IMR-90 (cell line): ENCODE results near the gene ZNF74. TPM values are rescaled to one million over a fixed set of nuclear protein-coding genes. Genes with fewer than 3 reads are reported as not detected.
A peak's percentile ranks its signal among the peaks of the same experiment; 100 is the strongest.

Source experiments
- ATAC-seq: fragments of 200-7000 bp; cut with Tn5 transposase; 2 replicates; pipeline ENCODE4 v1.9.1; 2020; ENCODE audit warnings: low read depth, mild to moderate bottlenecking, moderate library complexity
- BruUV-seq: library from RNA; stranded (reverse); fragments of 400-500 nt; replicated peaks from 2 replicates; lab custom pipeline; 2021; lab: Mats Ljungman, UMichigan
- CTCF ChIA-PET: fragments of 300-600 bp; formaldehyde crosslinking; extraction: SDS; loops from one replicate; lab custom pipeline; 2021; ENCODE audit warnings: antibody characterized with exemption; lab: Yijun Ruan, JAX
- POLR2A ChIA-PET: fragments of 300-600 bp; sonication (Branson Sonifier 250); formaldehyde crosslinking; loops from one replicate; lab custom pipeline; 2022; ENCODE audit warnings: antibody characterized with exemption; ENCODE audit not compliant: unreplicated experiment; lab: Charles Lee
- DNase-seq: peaks from one replicate; pipeline ENCODE4 v3.0.0; 2013
- H2AFZ ChIP-seq: replicated peaks from 2 replicates; pipeline ENCODE3; 2013; ENCODE audit warnings: low read length, mild to moderate bottlenecking; ENCODE audit not compliant: poor library complexity
- H2AK5ac ChIP-seq: 2 replicates; pipeline ENCODE4 v1.6.1; 2013; ENCODE audit warnings: low read depth, low read length, inconsistent platforms
- H2AK9ac ChIP-seq: replicated peaks from 2 replicates; pipeline ENCODE3; 2013; ENCODE audit warnings: mild to moderate bottlenecking, low read depth, low read length, moderate library complexity; ENCODE audit not compliant: poor library complexity
- H2BK120ac ChIP-seq: 2 replicates; pipeline ENCODE4 v1.6.1; 2013; ENCODE audit warnings: low read depth, low read length, inconsistent platforms
- H2BK15ac ChIP-seq: 3 replicates; pipeline ENCODE4 v1.6.1; 2013; ENCODE audit warnings: low read depth, low read length, inconsistent platforms
- H2BK20ac ChIP-seq: 2 replicates; pipeline ENCODE4 v1.6.1; 2013; ENCODE audit warnings: low read depth, mild to moderate bottlenecking, inconsistent platforms, low read length, moderate library complexity
- H2BK5ac ChIP-seq: 2 replicates; pipeline ENCODE4 v1.6.1; 2013; ENCODE audit warnings: mild to moderate bottlenecking, low read depth, low read length, inconsistent platforms; ENCODE audit not compliant: poor library complexity, severe bottlenecking
- H3K14ac ChIP-seq: replicated peaks from 2 replicates; pipeline ENCODE4 v1.6.1; 2013; ENCODE audit warnings: low read depth, low read length, inconsistent platforms
- H3K18ac ChIP-seq: 2 replicates; pipeline ENCODE4 v1.6.1; 2013; ENCODE audit warnings: low read depth, low read length, control low read depth
- H3K23ac ChIP-seq: 2 replicates; pipeline ENCODE4 v1.6.1; 2013; ENCODE audit warnings: low read depth, low read length, inconsistent platforms
- H3K27ac ChIP-seq: 2 replicates; pipeline ENCODE4 v1.5.1; 2013; ENCODE audit warnings: mild to moderate bottlenecking, control low read depth, low read length; ENCODE audit not compliant: insufficient read depth
- H3K27me3 ChIP-seq: 2 replicates; pipeline ENCODE4 v1.6.1; 2013; ENCODE audit warnings: low read length; ENCODE audit not compliant: control insufficient read depth, insufficient read depth
- H3K36me3 ChIP-seq: 2 replicates; pipeline ENCODE4 v1.6.1; 2013; ENCODE audit warnings: low read length, mixed read lengths; ENCODE audit not compliant: control insufficient read depth, insufficient read depth
- H3K4ac ChIP-seq: 2 replicates; pipeline ENCODE4 v1.6.1; 2013; ENCODE audit warnings: low read depth, low read length, inconsistent platforms
- H3K4me1 ChIP-seq: 2 replicates; pipeline ENCODE4 v1.6.1; 2013; ENCODE audit warnings: low read length, mixed read lengths; ENCODE audit not compliant: control insufficient read depth, insufficient read depth
- H3K4me2 ChIP-seq: 2 replicates; pipeline ENCODE4 v1.6.1; 2013; ENCODE audit warnings: low read depth, mild to moderate bottlenecking, control low read depth, low read length, moderate library complexity
- H3K4me3 ChIP-seq: 2 replicates; pipeline ENCODE4 v1.5.1; 2013; ENCODE audit warnings: low read depth, mild to moderate bottlenecking, control low read depth, low read length, moderate library complexity; ENCODE audit not compliant: insufficient read depth
- H3K56ac ChIP-seq: 2 replicates; pipeline ENCODE4 v1.6.1; 2013; ENCODE audit warnings: low read length, inconsistent platforms; ENCODE audit not compliant: insufficient read depth; ENCODE audit errors: extremely low read depth
- H3K79me1 ChIP-seq, 2 experiments: 2 replicates each; pipeline ENCODE4 v1.6.1; 2013; ENCODE audit warnings: low read length in 2 of 2, inconsistent platforms in 1 of 2, low read depth in 1 of 2
- H3K9ac ChIP-seq: 2 replicates; pipeline ENCODE4 v1.6.1; 2013; ENCODE audit warnings: low read depth, low read length, control low read depth
- H3K9me1 ChIP-seq: 2 replicates; pipeline ENCODE4 v1.6.1; 2013; ENCODE audit warnings: low read length, inconsistent platforms; ENCODE audit not compliant: insufficient read depth
- H3K9me3 ChIP-seq: 2 replicates; pipeline ENCODE4 v1.6.1; 2013; ENCODE audit warnings: low read length; ENCODE audit not compliant: control insufficient read depth, insufficient read depth
- H4K20me1 ChIP-seq: 2 replicates; pipeline ENCODE4 v1.6.1; 2013; ENCODE audit warnings: low read length, inconsistent platforms; ENCODE audit not compliant: insufficient read depth
- H4K5ac ChIP-seq: 2 replicates; pipeline ENCODE4 v1.6.1; 2013; ENCODE audit warnings: mild to moderate bottlenecking, low read depth, low read length, control low read depth
- H4K8ac ChIP-seq, 2 experiments: 2 replicates each; pipeline ENCODE4 v1.6.1; 2013; ENCODE audit warnings: low read depth in 2 of 2, low read length in 2 of 2, control low read depth in 1 of 2, inconsistent platforms in 1 of 2
- H4K91ac ChIP-seq: 2 replicates; pipeline ENCODE4 v1.6.1; 2013; ENCODE audit warnings: low read depth, low read length, inconsistent platforms; ENCODE audit not compliant: insufficient read depth
- MAFK ChIP-seq: IDR thresholded peaks from 2 replicates; pipeline ENCODE4 v1.6.1; 2012; ENCODE audit warnings: low read depth, low read length, improper control_type of control experiment
- MXI1 ChIP-seq: IDR thresholded peaks from 2 replicates; pipeline ENCODE4 v1.6.1; 2012; ENCODE audit warnings: low read depth, mild to moderate bottlenecking, low read length, moderate library complexity, borderline replicate concordance
- NFE2L2 ChIP-seq: fragments of 150-350 bp; IDR thresholded peaks from 2 replicates; pipeline ENCODE4 v1.6.1; 2016; ENCODE audit warnings: low read depth, mild to moderate bottlenecking, low read length
- USF2 ChIP-seq: fragments of 150-350 bp; IDR thresholded peaks from 2 replicates; pipeline ENCODE4 v1.6.1; 2017; ENCODE audit warnings: mild to moderate bottlenecking, antibody characterized with exemption, low read length, low read depth
- WGBS, 2 experiments: methylation state at CpG; one replicate each; pipeline versions ENCODE4 v1.1.5 to v1.1.7; 2013; ENCODE audit warnings: missing lambda C conversion rate in 2 of 2; ENCODE audit not compliant: insufficient read length in 1 of 2; ENCODE audit errors: extremely low coverage in 2 of 2; 5-methylcytosine and 5-hydroxymethylcytosine counted together
- dilution Hi-C: fragments of 300-500 bp; cut with HindIII; formaldehyde crosslinking; loops from one replicate; pipeline ENCODE4 v1.14.3; 2018; ENCODE audit warnings: low sequenced_read_pairs; ENCODE audit not compliant: unreplicated experiment
- in situ Hi-C: fragments of 300-500 bp; cut with MboI; formaldehyde crosslinking; loops from 3 replicates; pipeline ENCODE4 v1.14.3; 2019; ENCODE audit warnings: low sequenced_read_pairs, inconsistent platforms, mixed read lengths
- intact Hi-C: fragments of 100-400 bp; cut with micrococcal nuclease; formaldehyde crosslinking; loops from 2 replicates; pipeline ENCODE4 v1.10.0; 2022
- polyA plus RNA-seq, 3 experiments: library from polyadenylated mRNA; depleted of rRNA; stranded (reverse); fragments of >200 nt; gene quantifications; 2 replicates each; pipeline ENCODE4 v1.2.3, GENCODE V29; 2012; ENCODE audit warnings: low replicate concordance in 1 of 3
- total RNA-seq: library from RNA; depleted of rRNA; stranded (reverse); fragments of >200 nt; gene quantifications from 2 replicates; pipeline ENCODE4 v1.2.3, GENCODE V29; 2012

Gene ZNF74
- total and polyA plus RNA-seq, 2 of the 4 experiments (the other 2 are of a cell fraction) = 7.5 to 8.4 TPM

- DNase-seq (no peak), ATAC-seq (no peak)
- Histone ChIP-seq H3K27me3 (no peaks in the 10 kb centered on the region), H3K9ac (no peak overlapping the region), H3K4me2 (no peak overlapping the region), H2BK15ac (no peak overlapping the region), H4K20me1 (no peaks in the 10 kb centered on the region), H3K18ac (no peak overlapping the region), H3K9me3 (no peaks in the 10 kb centered on the region), H2BK5ac (no peak overlapping the region), H3K4ac (no peak overlapping the region), H3K4me3 (no peak overlapping the region), H2BK20ac (no peak overlapping the region), H2BK120ac (no peak overlapping the region), H3K79me1 (peaks cover 0 to 12% of the 10 kb centered on the region in 2 experiments; a peak in 2 of 4 replicates), H3K4me1 (no peaks in the 10 kb centered on the region; the same call in 1 of the 2 replicates), H4K8ac (no peak overlapping the region), H3K23ac (no peak overlapping the region), H3K27ac (no peak overlapping the region), H3K14ac (no peak overlapping the region), H3K56ac (no peak overlapping the region), H2AK5ac (no peak overlapping the region), H3K36me3 (peaks cover 21% of the 10 kb centered on the region), H4K5ac (no peak overlapping the region), H3K9me1 (no peaks in the 10 kb centered on the region), H2AK9ac (no peak overlapping the region), H4K91ac (no peak overlapping the region), H2AFZ (no peak overlapping the region)
- no TSS peak for BruUV-seq
- intact Hi-C loops (no loop called here), in situ Hi-C loops (loop anchor here (10.0 kb wide), 2 partner anchors 58 to 298 kb away; partner anchors contain the start of genes CCDC188 and ZNF74), dilution Hi-C loops (no loop called here)
- CTCF ChIA-PET = no interaction called here
- POLR2A ChIA-PET = no interaction called here
- TF ChIP-seq MXI1 (no peak), USF2 (no peak), MAFK (0 out of 2 replicates have a peak, but pooled peaks have one; percentile 32), NFE2L2 (peak; percentile 44; the same call in 1 of the 2 replicates)
- WGBS, 2 experiments = no CpG with 5 or more reads among the region's 3 CpGs
Observed at GRCh38 chr22:20453222-20453621, 59.3 kb downstream of the ZNF74 start.
